ENCODE data around the gene KCNA2.
A peak's percentile ranks its signal among the peaks of the same experiment; 100 is the strongest.

KCNA2 gene

DNA sequence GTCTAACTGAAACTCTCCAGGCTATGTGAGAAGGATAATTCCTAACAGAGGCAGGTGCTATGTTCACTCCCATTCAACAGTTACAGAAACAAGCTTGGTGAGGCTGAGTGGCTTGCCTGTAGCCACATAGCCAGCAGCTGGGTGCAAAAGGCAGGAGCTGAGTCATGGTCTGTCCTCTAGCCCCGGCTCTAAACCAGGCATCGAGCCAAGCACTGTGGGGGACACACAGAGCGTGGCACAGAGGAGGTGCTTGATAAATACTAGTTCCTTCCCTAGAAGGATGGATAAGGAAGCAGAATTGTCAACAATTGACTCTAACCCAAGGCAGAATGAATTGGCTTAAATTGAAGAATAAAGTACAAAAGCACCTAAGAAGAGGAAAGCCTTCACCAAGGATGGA lies 10.4 kb upstream of the KCNA2 start:
- FAIRE-seq, result no peak
- no peak for DNase-seq (ENCODE audit: insufficient read length, low spot score)

DNA sequence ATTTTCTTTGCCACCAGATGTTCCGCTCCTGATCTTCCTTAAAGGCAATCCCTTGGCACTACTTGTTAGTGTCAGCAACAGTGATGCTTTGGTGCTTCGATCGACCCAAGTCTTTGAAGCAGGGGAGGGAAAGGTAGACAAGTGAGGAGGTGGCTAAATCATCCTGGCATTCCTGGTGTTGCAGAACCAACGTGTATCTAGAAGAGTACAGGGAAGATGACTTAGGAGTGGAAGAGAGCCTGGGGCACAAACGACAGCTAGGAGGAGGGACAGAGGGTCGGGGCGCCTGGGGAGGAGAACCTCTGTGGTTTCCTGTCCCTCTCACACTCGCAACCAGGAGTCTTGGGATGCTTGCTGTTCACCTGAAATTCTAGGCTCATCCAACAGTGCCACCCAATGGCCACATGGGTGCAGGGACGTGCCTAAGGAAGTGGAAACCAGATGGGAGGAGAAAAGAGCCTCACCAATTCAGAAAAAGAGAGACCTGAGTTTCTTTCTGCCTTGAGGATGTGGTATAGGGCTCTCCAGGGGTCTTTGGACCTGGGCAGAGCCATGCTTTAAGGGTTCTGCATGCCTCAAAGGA lies 9.5 kb upstream of the KCNA2 start:
- peak; percentile 83 for FAIRE-seq
- DNase-seq (ENCODE audit: insufficient read length, low spot score), result no peak
- no peak for TF ChIP-seq TAF1 (IDR thresholded peaks at IDR 0.05; ENCODE audit: low read depth, low read length)
- TF ChIP-seq POLR2AphosphoS5 (IDR thresholded peaks at IDR 0.05; ENCODE audit: low read depth, low read length), result no peak
- TF ChIP-seq POLR2A (IDR thresholded peaks at IDR 0.05; ENCODE audit: low read depth, low read length), result no peak
- TF ChIP-seq PAX5 (IDR thresholded peaks at IDR 0.05; ENCODE audit: insufficient read depth, low read length, severe bottlenecking), result no peak
- no peak for TF ChIP-seq POU2F2 (IDR thresholded peaks at IDR 0.05; ENCODE audit: low read depth, low read length)
- TF ChIP-seq SPI1 (IDR thresholded peaks at IDR 0.05; ENCODE audit: low read depth, low read length), result no peak

More for the DNA sequence above, 10.4 kb upstream of the KCNA2 start:
- TF ChIP-seq POU2F2 (IDR thresholded peaks at IDR 0.05; ENCODE audit: low read depth, low read length) (no peak), POLR2A (IDR thresholded peaks at IDR 0.05; ENCODE audit: low read depth, low read length) (no peak), TAF1 (IDR thresholded peaks at IDR 0.05; ENCODE audit: low read depth, low read length) (no peak), POLR2AphosphoS5 (IDR thresholded peaks at IDR 0.05; ENCODE audit: low read depth, low read length) (no peak), PAX5 (IDR thresholded peaks at IDR 0.05; ENCODE audit: insufficient read depth, low read length, severe bottlenecking) (no peak), SPI1 (IDR thresholded peaks at IDR 0.05; ENCODE audit: low read depth, low read length) (no peak)

DNA sequence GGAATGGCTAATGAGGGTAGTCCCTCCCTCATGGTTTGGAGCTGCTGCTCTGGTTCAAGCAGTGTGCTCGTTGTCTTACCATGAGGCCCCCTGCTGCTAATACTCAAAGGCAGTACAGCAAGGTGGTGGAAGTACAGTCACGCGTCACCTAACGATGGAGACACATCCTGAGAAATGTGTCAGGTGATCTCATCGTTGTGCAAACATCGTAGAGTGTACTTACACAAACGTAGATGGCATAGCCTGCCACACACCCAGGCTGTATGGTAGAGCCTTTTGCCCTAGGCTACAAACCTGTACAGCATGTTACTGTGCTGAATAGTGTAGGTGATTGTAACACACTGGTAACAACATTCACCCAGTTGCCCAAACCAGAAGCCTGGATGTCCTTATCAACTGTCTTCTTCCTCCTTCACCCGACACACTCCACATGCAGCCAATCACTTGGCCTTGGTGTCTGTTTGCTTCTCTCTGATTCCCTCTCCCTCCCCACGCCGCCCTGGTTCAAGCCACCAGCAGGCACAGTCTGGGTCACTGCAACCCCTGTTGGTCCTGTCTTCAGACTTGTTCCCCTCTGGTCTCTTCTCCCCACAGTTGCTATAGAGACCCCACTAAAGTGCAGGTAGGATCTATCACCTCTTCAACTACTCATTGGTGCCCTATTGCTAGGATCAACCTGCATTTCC lies 6.0 kb upstream of the KCNA2 start:
- no peak for TF ChIP-seq PAX5 (IDR thresholded peaks at IDR 0.05; ENCODE audit: insufficient read depth, low read length, severe bottlenecking)
- TF ChIP-seq POLR2AphosphoS5 (IDR thresholded peaks at IDR 0.05; ENCODE audit: low read depth, low read length), result no peak
- TF ChIP-seq SPI1 (IDR thresholded peaks at IDR 0.05; ENCODE audit: low read depth, low read length), result no peak
- no peak for TF ChIP-seq POLR2A (IDR thresholded peaks at IDR 0.05; ENCODE audit: low read depth, low read length)
- TF ChIP-seq POU2F2 (IDR thresholded peaks at IDR 0.05; ENCODE audit: low read depth, low read length), result no peak
- no peak for TF ChIP-seq TAF1 (IDR thresholded peaks at IDR 0.05; ENCODE audit: low read depth, low read length)
- DNase-seq (ENCODE audit: insufficient read length, low spot score), result no peak
- no peak for FAIRE-seq

DNA sequence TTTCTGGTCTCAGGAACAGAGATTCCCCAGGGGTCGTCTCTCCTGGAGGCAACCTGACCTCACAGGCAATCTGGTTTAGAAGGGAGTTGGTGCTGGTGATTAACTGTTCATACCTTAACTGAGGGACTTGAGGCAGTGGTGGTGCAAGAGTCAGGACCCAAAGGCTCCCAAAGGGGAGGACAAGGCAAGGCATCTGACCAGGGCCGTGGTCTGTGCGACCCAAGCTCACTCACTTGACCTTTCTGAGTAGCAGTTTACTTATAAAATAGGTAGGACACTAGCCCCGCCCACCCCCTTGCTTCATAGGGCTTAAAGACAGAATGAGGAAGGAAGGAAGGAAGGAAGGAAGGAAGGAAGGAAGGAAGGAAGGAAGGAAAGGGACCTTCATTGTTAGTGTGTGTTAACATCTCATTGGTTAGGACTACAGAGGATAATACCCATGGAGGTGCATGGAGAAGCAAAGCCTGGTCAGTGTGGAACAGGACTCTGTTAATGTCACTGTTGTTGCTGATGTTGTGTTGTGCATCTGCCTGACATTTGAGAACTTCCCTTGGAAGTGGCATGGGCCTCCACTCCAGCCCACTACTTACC lies 4.6 kb upstream of the KCNA2 start:
- FAIRE-seq, result peak; percentile 38
- TF ChIP-seq POU2F2 (IDR thresholded peaks at IDR 0.05; ENCODE audit: low read depth, low read length) (no peak), POLR2A (IDR thresholded peaks at IDR 0.05; ENCODE audit: low read depth, low read length) (no peak), POLR2AphosphoS5 (IDR thresholded peaks at IDR 0.05; ENCODE audit: low read depth, low read length) (no peak), SPI1 (IDR thresholded peaks at IDR 0.05; ENCODE audit: low read depth, low read length) (no peak), PAX5 (IDR thresholded peaks at IDR 0.05; ENCODE audit: insufficient read depth, low read length, severe bottlenecking) (no peak), TAF1 (IDR thresholded peaks at IDR 0.05; ENCODE audit: low read depth, low read length) (no peak)
- DNase-seq (ENCODE audit: insufficient read length, low spot score), result no peak

DNA sequence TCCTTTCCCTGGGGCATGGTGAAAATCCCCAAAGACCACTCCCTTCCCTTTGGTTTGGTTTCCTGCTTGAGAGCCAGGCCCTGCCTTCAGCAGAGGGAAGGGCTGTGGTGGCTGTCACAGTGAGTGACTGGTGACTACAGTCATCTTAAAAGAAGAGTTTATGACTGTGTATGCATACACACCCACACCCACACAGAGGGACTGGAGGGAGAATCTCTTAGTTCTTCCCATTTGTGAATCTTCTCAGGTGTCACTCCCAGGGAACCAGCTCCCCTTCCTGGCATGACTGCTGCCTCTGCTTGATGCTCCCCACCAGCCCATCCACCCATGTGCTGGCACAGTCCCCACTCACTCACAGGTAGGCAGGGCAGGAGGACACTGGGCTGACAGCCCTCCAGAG lies 3.9 kb upstream of the KCNA2 start:
- DNase-seq (ENCODE audit: insufficient read length, low spot score) (no peak), FAIRE-seq (no peak)
- no peak for TF ChIP-seq TAF1 (IDR thresholded peaks at IDR 0.05; ENCODE audit: low read depth, low read length)
- TF ChIP-seq SPI1 (IDR thresholded peaks at IDR 0.05; ENCODE audit: low read depth, low read length), result no peak
- TF ChIP-seq PAX5 (IDR thresholded peaks at IDR 0.05; ENCODE audit: insufficient read depth, low read length, severe bottlenecking), result no peak
- TF ChIP-seq POU2F2 (IDR thresholded peaks at IDR 0.05; ENCODE audit: low read depth, low read length), result 0 out of 2 replicates have a peak, but pooled peaks have one; percentile 11
- no peak for TF ChIP-seq POLR2AphosphoS5 (IDR thresholded peaks at IDR 0.05; ENCODE audit: low read depth, low read length)

DNA sequence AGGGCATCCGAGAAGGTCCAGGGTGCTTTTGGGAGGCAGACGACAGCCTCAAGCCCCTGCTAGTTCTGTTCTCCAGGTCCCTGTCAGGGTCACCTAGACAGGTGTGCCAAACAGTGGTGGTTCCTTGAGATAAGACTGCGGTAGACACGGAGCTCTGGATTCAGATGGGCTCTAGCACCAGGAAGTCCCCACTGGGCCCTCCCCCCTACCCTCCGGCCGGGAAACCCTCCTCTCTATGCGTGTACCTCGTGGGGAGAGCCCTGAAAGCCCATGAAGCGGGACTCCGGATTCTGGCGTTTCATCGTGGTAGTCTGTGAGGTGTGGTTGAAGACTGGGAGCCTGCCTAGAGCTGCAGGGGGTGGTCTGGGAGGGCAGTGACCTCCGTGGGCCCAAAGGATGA lies 2.1 kb upstream of the KCNA2 start:
- TF ChIP-seq PAX5 (IDR thresholded peaks at IDR 0.05; ENCODE audit: insufficient read depth, low read length, severe bottlenecking) (no peak), SPI1 (IDR thresholded peaks at IDR 0.05; ENCODE audit: low read depth, low read length) (no peak), TAF1 (IDR thresholded peaks at IDR 0.05; ENCODE audit: low read depth, low read length) (no peak), POLR2AphosphoS5 (IDR thresholded peaks at IDR 0.05; ENCODE audit: low read depth, low read length) (no peak), POU2F2 (IDR thresholded peaks at IDR 0.05; ENCODE audit: low read depth, low read length) (no peak), POLR2A (IDR thresholded peaks at IDR 0.05; ENCODE audit: low read depth, low read length) (no peak)
- no peak for FAIRE-seq
- no peak for DNase-seq (ENCODE audit: insufficient read length, low spot score)

DNA sequence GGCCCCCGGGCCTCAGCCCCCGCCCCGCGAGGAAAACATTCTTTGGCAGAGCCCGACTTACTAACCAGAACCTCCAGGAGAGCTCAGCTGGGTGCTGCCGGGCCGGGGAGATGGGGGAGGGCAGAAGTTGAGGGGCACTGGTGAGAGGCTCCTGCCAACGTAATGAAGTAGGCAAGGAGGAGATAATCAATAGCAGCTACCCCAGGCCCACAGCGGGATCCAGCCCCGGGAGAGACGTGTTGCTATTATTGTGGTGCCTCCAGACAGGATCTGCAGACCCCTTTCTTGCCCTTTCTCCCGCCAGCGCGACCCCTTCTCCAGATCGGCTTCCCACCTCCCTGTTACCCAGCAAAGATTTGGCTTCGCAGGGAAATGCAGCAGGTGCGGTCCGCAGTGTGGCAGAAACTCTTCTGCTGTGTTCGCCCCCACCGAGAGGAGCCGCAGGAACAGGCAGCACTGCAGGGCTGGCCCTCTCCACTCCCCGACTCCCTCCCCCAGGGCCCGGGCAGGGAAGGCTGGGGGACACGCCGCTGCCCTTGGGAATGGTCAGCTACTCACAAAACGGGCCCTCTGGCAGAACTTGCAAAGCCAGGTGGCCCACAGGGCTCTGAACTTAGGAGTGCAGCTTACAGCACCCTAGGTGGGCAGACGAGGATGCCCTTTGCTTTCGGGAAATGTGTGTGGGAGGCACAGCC lies 1.5 kb upstream of the KCNA2 start:
- no peak for DNase-seq (ENCODE audit: insufficient read length, low spot score)
- TF ChIP-seq SPI1 (IDR thresholded peaks at IDR 0.05; ENCODE audit: low read depth, low read length) (no peak), POLR2AphosphoS5 (IDR thresholded peaks at IDR 0.05; ENCODE audit: low read depth, low read length) (no peak), TAF1 (IDR thresholded peaks at IDR 0.05; ENCODE audit: low read depth, low read length) (no peak), POLR2A (IDR thresholded peaks at IDR 0.05; ENCODE audit: low read depth, low read length) (no peak), POU2F2 (IDR thresholded peaks at IDR 0.05; ENCODE audit: low read depth, low read length) (no peak), PAX5 (IDR thresholded peaks at IDR 0.05; ENCODE audit: insufficient read depth, low read length, severe bottlenecking) (no peak)
- FAIRE-seq, result no peak

DNA sequence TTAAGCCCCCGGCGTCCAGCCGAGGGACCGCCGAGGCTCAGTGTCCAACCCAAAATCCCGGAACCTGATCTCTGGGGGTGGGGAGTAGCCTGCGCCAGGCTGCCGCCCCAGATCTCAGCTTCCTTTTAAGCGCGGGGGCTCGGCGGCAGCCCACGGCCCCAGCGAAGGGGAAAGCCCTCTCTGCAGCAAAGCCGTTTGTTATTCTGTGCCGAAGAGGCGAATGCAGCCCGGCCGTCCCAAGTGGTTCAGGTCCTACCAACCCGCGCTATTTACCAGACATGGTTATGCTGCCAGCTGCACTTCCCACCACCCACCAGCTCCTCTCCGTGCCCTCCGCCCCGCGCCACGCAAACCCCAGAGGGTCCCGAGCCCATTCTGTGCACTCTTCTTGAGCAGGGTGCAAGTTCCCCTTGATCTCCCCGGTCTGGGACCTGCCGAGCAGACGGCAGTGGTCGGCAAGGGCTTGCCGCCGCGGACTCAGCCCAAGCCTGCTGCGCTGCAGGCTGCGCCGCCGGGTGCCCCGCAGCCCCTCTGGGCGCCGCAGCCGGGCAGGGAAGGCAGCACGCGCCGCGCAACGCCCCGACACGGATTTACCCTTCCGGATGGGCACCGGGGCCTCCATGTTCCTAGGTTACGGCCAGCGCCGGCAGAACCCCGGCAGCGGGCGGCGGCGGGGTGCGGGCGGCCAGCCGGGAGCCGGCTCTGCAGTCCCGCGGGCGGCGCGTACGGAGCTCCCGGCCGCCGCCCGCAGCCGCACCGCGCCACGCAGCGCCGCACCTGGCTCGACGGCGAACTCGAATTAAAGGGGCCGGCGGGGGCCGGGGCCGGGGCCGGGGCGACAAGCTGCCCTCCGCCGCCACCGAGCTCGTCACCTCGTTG lies 738 bp upstream of the KCNA2 start:
- DNase-seq (ENCODE audit: insufficient read length, low spot score), result peak; percentile 39
- FAIRE-seq, result peak; percentile 69

More for the DNA sequence above, 738 bp upstream of the KCNA2 start:
- TF ChIP-seq TAF1 (IDR thresholded peaks at IDR 0.05; ENCODE audit: low read depth, low read length) (no peak), POLR2AphosphoS5 (IDR thresholded peaks at IDR 0.05; ENCODE audit: low read depth, low read length) (no peak), POLR2A (IDR thresholded peaks at IDR 0.05; ENCODE audit: low read depth, low read length) (no peak)
